Loucy (cell line): ENCODE measurements around the gene NAALADL2.

Source experiments
- CTCF ChIP-seq: fragments of 200-600 bp; sonication (generic); conservative IDR thresholded peaks from 2 replicates; pipeline ENCODE4 v1.5.1; 2014; ENCODE audit warnings: mild to moderate bottlenecking, antibody characterized with exemption, low read length
- EZH2phosphoT487 ChIP-seq: fragments of 200-600 bp; IDR thresholded peaks from 2 replicates; pipeline ENCODE4 v1.6.1; 2018; ENCODE audit warnings: antibody characterized with exemption, mild to moderate bottlenecking, moderate library complexity, borderline replicate concordance

- no peak for TF ChIP-seq CTCF
- TF ChIP-seq EZH2phosphoT487: no peak
Measured at GRCh38 chr3:175464362-175464761, 605.2 kb downstream of the NAALADL2 start.
